CD8-positive, alpha-beta memory T cell (primary cell): ENCODE results near the gene TXLNA. TPM values are rescaled to one million over a fixed set of nuclear protein-coding genes. Genes with fewer than 3 reads are reported as not detected.

Experiments used
- CTCF ChIA-PET: fragments of 350-600 bp; sonication (Branson Sonifier 250); formaldehyde crosslinking; loops from one replicate; lab custom pipeline; 2021; ENCODE audit warnings: antibody characterized with exemption; lab: Charles Lee
- POLR2A ChIA-PET: fragments of 350-600 bp; sonication (Branson Sonifier 250); formaldehyde crosslinking; loops from one replicate; lab custom pipeline; 2021; ENCODE audit warnings: antibody characterized with exemption; lab: Charles Lee
- DNase-seq, 5 donors: peaks; one replicate each; pipeline versions ENCODE4 v3.0.0 to v3.0.0-alpha.2; 2020 to 2022; ENCODE audit warnings: mixed read lengths in 1 of 5
- H3K27ac ChIP-seq: one replicate; pipeline ENCODE4 v1.7.0; 2013; ENCODE audit warnings: low read depth, mild to moderate bottlenecking, low read length, moderate library complexity
- H3K27me3 ChIP-seq: 2 replicates; pipeline ENCODE4 v1.7.0; 2013; ENCODE audit warnings: low read length, mild to moderate bottlenecking; ENCODE audit not compliant: insufficient read depth, poor library complexity, severe bottlenecking
- H3K36me3 ChIP-seq: 2 replicates; pipeline ENCODE4 v1.7.0; 2013; ENCODE audit warnings: mild to moderate bottlenecking, low read length, moderate library complexity; ENCODE audit not compliant: insufficient read depth
- H3K4me1 ChIP-seq: 2 replicates; pipeline ENCODE4 v1.7.0; 2013; ENCODE audit warnings: mild to moderate bottlenecking, low read length, moderate library complexity; ENCODE audit not compliant: insufficient read depth
- H3K4me3 ChIP-seq: 2 replicates; pipeline ENCODE4 v1.7.0; 2013; ENCODE audit warnings: mild to moderate bottlenecking, low read length
- H3K9me3 ChIP-seq: 2 replicates; pipeline ENCODE4 v1.7.0; 2013; ENCODE audit warnings: mild to moderate bottlenecking, low read length
- H3K27ac Mint-ChIP-seq, 8 donors: one replicate each; pipeline ENCODE4 v1.8.0; 2020 to 2021; ENCODE audit warnings: mixed read lengths in 8 of 8, mild to moderate bottlenecking in 6 of 8, inconsistent platforms in 3 of 8, moderate library complexity in 3 of 8
- H3K27me3 Mint-ChIP-seq, 2 donors: one replicate each; pipeline ENCODE4 v1.8.0; 2020 to 2021; ENCODE audit warnings: mixed read lengths in 2 of 2, mild to moderate bottlenecking in 1 of 2, moderate library complexity in 1 of 2
- H3K36me3 Mint-ChIP-seq, 3 donors: one replicate each; pipeline ENCODE4 v1.8.0; 2020 to 2021; ENCODE audit warnings: mixed read lengths in 3 of 3, inconsistent platforms in 1 of 3, mild to moderate bottlenecking in 1 of 3
- H3K4me1 Mint-ChIP-seq, 3 donors: one replicate each; pipeline ENCODE4 v1.8.0; 2020 to 2021; ENCODE audit warnings: mixed read lengths in 3 of 3, inconsistent platforms in 1 of 3, mild to moderate bottlenecking in 1 of 3
- H3K4me3 Mint-ChIP-seq, 7 donors: one replicate each; pipeline ENCODE4 v1.8.0; 2020 to 2021; ENCODE audit warnings: mixed read lengths in 7 of 7, mild to moderate bottlenecking in 6 of 7, moderate library complexity in 4 of 7, inconsistent platforms in 2 of 7
- H3K9me3 Mint-ChIP-seq, 5 donors: one replicate each; pipeline ENCODE4 v1.8.0; 2020 to 2022; ENCODE audit warnings: mixed read lengths in 5 of 5, mild to moderate bottlenecking in 3 of 5, moderate library complexity in 2 of 5, inconsistent platforms in 1 of 5
- polyA plus RNA-seq: library from polyadenylated mRNA; unstranded; fragments of 300-500 nt; fragmentation: Illumina TruSeq; gene quantifications from one replicate; pipeline ENCODE4 v1.2.3, GENCODE V29; 2021
- total RNA-seq, 2 experiments: library from RNA; stranded (reverse); gene quantifications; one replicate each; pipeline ENCODE4 v1.2.3, GENCODE V29; 2021

The TXLNA gene
- total and polyA plus RNA-seq, 3 experiments from 2014 or later = 31.2 to 99.9 (median 99.0) TPM

GRCh38 chr1:32197074-32197473 is 17.6 kb downstream of the TXLNA start:
- Histone ChIP-seq H3K27me3 (no peaks in the 10 kb centered on the region), H3K4me1 (peaks cover 45% of the 10 kb centered on the region), H3K9me3 (no peaks in the 10 kb centered on the region), H3K4me3 (no peak overlapping the region), H3K27ac (no peak overlapping the region), H3K36me3 (peaks cover 28% of the 10 kb centered on the region)
- CTCF ChIA-PET = interaction anchor here (1.0 to 4.0 kb wide), 4 partner anchors 9 to 89 kb away, joined by 3 to 11 read pairs (median 3); partner anchors contain the start of genes KPNA6 and TXLNA
- Mint-ChIP-seq H3K27ac (peak overlapping the region in 3 of 8 donors; percentile 17 to 78 (median 28)), H3K9me3 (no peaks in the 10 kb centered on the region), H3K4me3 (peak overlapping the region in 4 of 7 donors; percentile 15 to 73 (median 66)), H3K36me3 (peaks cover 15 to 58% (median 19%) of the 10 kb centered on the region in 3 donors), H3K27me3 (peaks cover 0 to 2% of the 10 kb centered on the region in 2 donors), H3K4me1 (peaks cover 53 to 68% (median 61%) of the 10 kb centered on the region in 3 donors)
- POLR2A ChIA-PET = interaction anchor here (0.6 kb wide), 2 partner anchors 25 to 43 kb away, joined by 3 read pairs; no protein-coding TSS in a partner anchor
- DNase-seq = no peak

GRCh38 chr1:32197837-32198236 is 18.4 kb downstream of the TXLNA start:
- POLR2A ChIA-PET = interaction anchor here (0.6 to 1.1 kb wide), 2 partner anchors 18 to 42 kb away, joined by 3 read pairs; partner anchors contain the start of gene TXLNA
- H3K27me3 Mint-ChIP-seq = peaks cover 0 to 2% of the 10 kb centered on the region in 2 donors
- peak overlapping the region in 2 of 8 donors; percentile 14 to 77 for H3K27ac Mint-ChIP-seq

GRCh38 chr1:32198237-32199042 is 19.0 kb downstream of the TXLNA start:
- Histone ChIP-seq H3K4me1 (peaks cover 51% of the 10 kb centered on the region), H3K27me3 (no peaks in the 10 kb centered on the region), H3K4me3 (no peak overlapping the region), H3K27ac (no peak overlapping the region), H3K9me3 (no peaks in the 10 kb centered on the region), H3K36me3 (peaks cover 19% of the 10 kb centered on the region)
- Mint-ChIP-seq H3K4me1 (peaks cover 57 to 76% (median 63%) of the 10 kb centered on the region in 3 donors), H3K9me3 (no peaks in the 10 kb centered on the region), H3K4me3 (peak overlapping the region in 1 of 7 donors; percentile 62), H3K27me3 (peaks cover 0 to 2% of the 10 kb centered on the region in 2 donors), H3K36me3 (peaks cover 6 to 47% (median 7%) of the 10 kb centered on the region in 3 donors), H3K27ac (peak overlapping the region in 5 of 8 donors; percentile 63 to 79 (median 66))
- POLR2A ChIA-PET = interaction anchor here (1.1 kb wide), 1 partner anchor 19 kb away, joined by 3 read pairs; the partner anchor contains the start of gene TXLNA
- DNase-seq = no peak
- CTCF ChIA-PET = interaction anchor here (1.2 to 4.0 kb wide), 3 partner anchors 14 to 90 kb away, joined by 3 to 11 read pairs (median 6); partner anchors contain the start of gene KPNA6

More at GRCh38 chr1:32197837-32198236, 18.4 kb downstream of the TXLNA start:
- no peaks in the 10 kb centered on the region for H3K27me3 ChIP-seq
- no peaks in the 10 kb centered on the region for H3K9me3 ChIP-seq
- no peak for DNase-seq
- H3K4me1 ChIP-seq = peaks cover 51% of the 10 kb centered on the region
- no peak overlapping the region for H3K27ac ChIP-seq
- Mint-ChIP-seq H3K9me3 (no peaks in the 10 kb centered on the region), H3K36me3 (peaks cover 11 to 52% (median 13%) of the 10 kb centered on the region in 3 donors), H3K4me3 (peak overlapping the region in 2 of 7 donors; percentile 51 to 62), H3K4me1 (peaks cover 58 to 75% (median 66%) of the 10 kb centered on the region in 3 donors)
- peaks cover 25% of the 10 kb centered on the region for H3K36me3 ChIP-seq
- H3K4me3 ChIP-seq = no peak overlapping the region
- CTCF ChIA-PET = interaction anchor here (1.0 to 4.0 kb wide), 4 partner anchors 14 to 90 kb away, joined by 3 to 11 read pairs (median 4); partner anchors contain the start of genes KPNA6 and TXLNA

- no peak for DNase-seq
- H3K4me1 Mint-ChIP-seq = peaks cover 58 to 80% (median 59%) of the 10 kb centered on the region in 3 donors
- Histone ChIP-seq H3K4me3 (no peak overlapping the region), H3K9me3 (no peaks in the 10 kb centered on the region), H3K36me3 (peaks cover 12% of the 10 kb centered on the region), H3K27me3 (no peaks in the 10 kb centered on the region), H3K4me1 (peaks cover 51% of the 10 kb centered on the region), H3K27ac (no peak overlapping the region)
- ChIA-PET POLR2A (interaction anchor here (0.7 kb wide), 1 partner anchor 126 kb away, joined by 4 read pairs; no protein-coding TSS in a partner anchor), CTCF (interaction anchor here (1.9 to 4.0 kb wide), 2 partner anchors 15 to 49 kb away, joined by 6 to 11 read pairs; no protein-coding TSS in a partner anchor)
- H3K4me3 Mint-ChIP-seq = peak overlapping the region in 4 of 7 donors; percentile 10 to 98 (median 44)
- peaks cover 0 to 2% of the 10 kb centered on the region in 2 donors for H3K27me3 Mint-ChIP-seq
- peak overlapping the region in 4 of 8 donors; percentile 54 to 79 (median 67) for H3K27ac Mint-ChIP-seq
- H3K9me3 Mint-ChIP-seq = no peaks in the 10 kb centered on the region
- H3K36me3 Mint-ChIP-seq = peaks cover 2 to 42% (median 3%) of the 10 kb centered on the region in 3 donors
Observed at GRCh38 chr1:32199043-32199716, 19.7 kb downstream of the TXLNA start.

GRCh38 chr1:32199717-32200072 is 20.2 kb downstream of the TXLNA start:
- DNase-seq = no peak
- H3K4me1 Mint-ChIP-seq = peaks cover 53 to 80% (median 57%) of the 10 kb centered on the region in 3 donors
- H3K36me3 ChIP-seq = peaks cover 7% of the 10 kb centered on the region
- H3K9me3 Mint-ChIP-seq = no peaks in the 10 kb centered on the region
- H3K27ac Mint-ChIP-seq = peak overlapping the region; percentile 68 to 99 (median 94)
- H3K27ac ChIP-seq = peak overlapping the region; percentile 81
- ChIA-PET CTCF (interaction anchor here (1.9 to 4.0 kb wide), 2 partner anchors 16 kb away, joined by 9 to 11 read pairs; no protein-coding TSS in a partner anchor), POLR2A (interaction anchor here (0.7 to 2.4 kb wide), 3 partner anchors 20 to 262 kb away, joined by 3 to 12 read pairs (median 4); partner anchors contain the start of genes PTP4A2 and TXLNA)
- no peaks in the 10 kb centered on the region for H3K27me3 ChIP-seq
- peaks cover 50% of the 10 kb centered on the region for H3K4me1 ChIP-seq
- peak overlapping the region; percentile 96 for H3K4me3 ChIP-seq
- H3K36me3 Mint-ChIP-seq = peaks cover 0 to 37% (median 2%) of the 10 kb centered on the region in 3 donors
- peak overlapping the region in 6 of 7 donors; percentile 83 to 98 (median 92) for H3K4me3 Mint-ChIP-seq
- H3K9me3 ChIP-seq = no peaks in the 10 kb centered on the region
- peaks cover 0 to 2% of the 10 kb centered on the region in 2 donors for H3K27me3 Mint-ChIP-seq

GRCh38 chr1:32200226-32201010 is 20.9 kb downstream of the TXLNA start, which contains the start of gene CCDC28B:
Gene CCDC28B, plus strand, starts transcription at chr1:32200595. Its CDS starts 1,341 bp downstream, at chr1:32201936.
- Mint-ChIP-seq H3K9me3 (no peaks in the 10 kb centered on the region), H3K27me3 (peaks cover 0 to 2% of the 10 kb centered on the region in 2 donors), H3K27ac (peak within 1 kb of the TSS; percentile 86 to 99 (median 96)), H3K36me3 (peaks cover 0 to 29% (median 2%) of the 10 kb centered on the region in 3 donors), H3K4me3 (peak within 1 kb of the TSS; percentile 83 to 98 (median 92)), H3K4me1 (peaks cover 48 to 79% (median 54%) of the 10 kb centered on the region in 3 donors)
- DNase-seq = peak; percentile 39 to 75 (median 56)
- ChIA-PET POLR2A (interaction anchor here (1.0 to 2.4 kb wide), 8 partner anchors 11 to 262 kb away, joined by 3 to 12 read pairs (median 4); partner anchors contain the start of genes BSDC1, KPNA6, MARCKSL1 and PTP4A2), CTCF (interaction anchor here (0.6 to 4.0 kb wide), 7 partner anchors 8 to 201 kb away, joined by 3 to 11 read pairs (median 4); no protein-coding TSS in a partner anchor)
- H3K27me3 ChIP-seq = no peaks in the 10 kb centered on the region
- H3K9me3 ChIP-seq = no peaks in the 10 kb centered on the region
- peaks cover 49% of the 10 kb centered on the region for H3K4me1 ChIP-seq
- H3K27ac ChIP-seq = peak within 1 kb of the TSS; percentile 81
- peak within 1 kb of the TSS; percentile 96 for H3K4me3 ChIP-seq
- H3K36me3 ChIP-seq = peaks cover under 1% of the 10 kb centered on the region
